ENCODE results near the gene IMP4. TPM values are rescaled to one million over a fixed set of nuclear protein-coding genes. Genes with fewer than 3 reads are reported as not detected.

IMP4 gene
- total and polyA plus RNA-seq, 4 donors, result 31.7 to 95.5 (median 61.2) TPM

- DNase-seq (ENCODE audit: low spot score), result no peak
Measured at GRCh38 chr2:130372833-130373807, 30.4 kb downstream of the IMP4 start.

GRCh38 chr2:130373808-130374365 lies 31.2 kb downstream of the IMP4 start:
- H3K9ac ChIP-seq (ENCODE audit: low read depth in 1 of 2, low read length in 2 of 2), result no peak overlapping the region
- TF ChIP-seq TAF1 (conservative IDR thresholded peaks at IDR 0.05), result no peak
- no peak for TF ChIP-seq HNF4G (IDR thresholded peaks at IDR 0.05)
- TF ChIP-seq JUND (IDR thresholded peaks at IDR 0.05), result no peak
- no peak for TF ChIP-seq MAX (IDR thresholded peaks at IDR 0.05)
- no peak for TF ChIP-seq FOXA1 (IDR thresholded peaks at IDR 0.05)
- TF ChIP-seq REST (IDR thresholded peaks at IDR 0.05), result no peak
- TF ChIP-seq CTCF (IDR thresholded peaks at IDR 0.05; ENCODE audit: low read depth, low read length, missing input control), result no peak
- H3K4me1 ChIP-seq (ENCODE audit: control insufficient read depth in 4 of 4, insufficient read depth in 4 of 4, low read length in 3 of 4), result peaks cover 0 to 3% (median 0%) of the 10 kb centered on the region in 4 donors
- no peaks in the 10 kb centered on the region for H3K27me3 ChIP-seq (ENCODE audit: control insufficient read depth in 4 of 4, insufficient read depth in 4 of 4, low read length in 3 of 4)
- H3K36me3 ChIP-seq (ENCODE audit: control insufficient read depth in 4 of 4, insufficient read depth in 3 of 4, low read depth in 1 of 4, low read length in 3 of 4), result peaks cover 0 to 9% (median 0%) of the 10 kb centered on the region in 4 donors
- no peak for DNase-seq (ENCODE audit: low spot score)
- no peaks in the 10 kb centered on the region for H3K9me3 ChIP-seq (ENCODE audit: control insufficient read depth in 4 of 4, low read length in 3 of 4)
- no peak overlapping the region for H3K27ac ChIP-seq (ENCODE audit: low read depth in 1 of 2, low read length in 2 of 2)
- 97% methylated on average over 3 of the region's 3 CpGs for WGBS
- no peak overlapping the region for H3K4me3 ChIP-seq (ENCODE audit: low read depth in 1 of 3, low read length in 3 of 3)

More at GRCh38 chr2:130372833-130373807, 30.4 kb downstream of the IMP4 start:
- Histone ChIP-seq H3K4me3 (ENCODE audit: low read depth in 1 of 3, low read length in 3 of 3) (peak overlapping the region in 2 of 3 donors; percentile 41 to 54), H3K9ac (ENCODE audit: low read depth in 1 of 2, low read length in 2 of 2) (no peak overlapping the region), H3K4me1 (ENCODE audit: control insufficient read depth in 4 of 4, insufficient read depth in 4 of 4, low read length in 3 of 4) (peaks cover 0 to 3% (median 0%) of the 10 kb centered on the region in 4 donors), H3K27ac (ENCODE audit: low read depth in 1 of 2, low read length in 2 of 2) (peak overlapping the region in 1 of 2 donors; percentile 71), H3K9me3 (ENCODE audit: control insufficient read depth in 4 of 4, low read length in 3 of 4) (no peaks in the 10 kb centered on the region), H3K27me3 (ENCODE audit: control insufficient read depth in 4 of 4, insufficient read depth in 4 of 4, low read length in 3 of 4) (no peaks in the 10 kb centered on the region), H3K36me3 (ENCODE audit: control insufficient read depth in 4 of 4, insufficient read depth in 3 of 4, low read depth in 1 of 4, low read length in 3 of 4) (peaks cover 0 to 9% (median 0%) of the 10 kb centered on the region in 4 donors)
- WGBS, result 68% methylated on average over 24 of the region's 24 CpGs
- TF ChIP-seq EGR1 (IDR thresholded peaks at IDR 0.05; ENCODE audit: low read depth in 2 of 2) (no peak), HNF4G (IDR thresholded peaks at IDR 0.05) (no peak), HNF4A (conservative IDR thresholded peaks at IDR 0.05) (no peak), JUND (IDR thresholded peaks at IDR 0.05) (no peak), ATF3 (IDR thresholded peaks at IDR 0.05) (no peak), RAD21 (IDR thresholded peaks at IDR 0.05) (no peak), ZBTB33 (IDR thresholded peaks at IDR 0.05) (no peak), TAF1 (conservative IDR thresholded peaks at IDR 0.05) (no peak), YY1 (IDR thresholded peaks at IDR 0.05) (no peak), GABPA (IDR thresholded peaks at IDR 0.05 in 1 of 2, conservative IDR thresholded peaks at IDR 0.05 in 1 of 2) (no peak), SP1 (IDR thresholded peaks at IDR 0.05) (no peak), CTCF (IDR thresholded peaks at IDR 0.05; ENCODE audit: low read depth, low read length, missing input control) (no peak)
